Nephron (organoid): ENCODE results near the gene TRIM52.
A peak's percentile ranks its signal among the peaks of the same experiment; 100 is the strongest.
"Not testable (repeated sequence)": the region's sequence is repeated elsewhere in the genome, so short reads cannot be mapped to it uniquely, and the experiment has no call there.

Source experiments
- H3K27ac Mint-ChIP-seq, 3 experiments: 2 replicates each; pipeline ENCODE4 v1.8.0; 2020; ENCODE audit warnings: mixed read lengths in 3 of 3, mild to moderate bottlenecking in 2 of 3, moderate library complexity in 1 of 3
- H3K27me3 Mint-ChIP-seq: 2 replicates; pipeline ENCODE4 v1.8.0; 2021; ENCODE audit warnings: low read depth, mild to moderate bottlenecking, moderate library complexity, mixed read lengths
- H3K36me3 Mint-ChIP-seq: 2 replicates; pipeline ENCODE4 v1.8.0; 2020; ENCODE audit warnings: low read depth, mixed read lengths
- H3K4me1 Mint-ChIP-seq: 2 replicates; pipeline ENCODE4 v1.8.0; 2020; ENCODE audit warnings: mixed read lengths
- H3K4me3 Mint-ChIP-seq, 3 experiments: 2 replicates each; pipeline ENCODE4 v1.8.0; 2020; ENCODE audit warnings: mild to moderate bottlenecking in 3 of 3, mixed read lengths in 3 of 3, moderate library complexity in 2 of 3
- H3K9me3 Mint-ChIP-seq: 2 replicates; pipeline ENCODE4 v1.8.0; 2020; ENCODE audit warnings: mixed read lengths
- CTCF ChIP-seq, 3 experiments: fragments of 200-600 bp; sonication (generic); IDR thresholded peaks; one replicate each; pipeline ENCODE4 v1.5.0; 2021; ENCODE audit warnings: antibody characterized with exemption in 3 of 3; ENCODE audit not compliant: unreplicated experiment in 3 of 3

Gene TRIM52

GRCh38 chr5:181281984-181282316, 21.0 kb upstream of the TRIM52 start:
- H3K4me3 Mint-ChIP-seq = no peak overlapping the region
- H3K4me1 Mint-ChIP-seq = peaks cover 10% of the 10 kb centered on the region
- peaks cover 9% of the 10 kb centered on the region for H3K36me3 Mint-ChIP-seq
- no peaks in the 10 kb centered on the region for H3K9me3 Mint-ChIP-seq
- H3K27me3 Mint-ChIP-seq = no peaks in the 10 kb centered on the region
- no peak overlapping the region for H3K27ac Mint-ChIP-seq
- TF ChIP-seq CTCF (IDR thresholded peaks at IDR 0.05; ENCODE audit: unreplicated experiment in 3 of 3) = no peak

- H3K27me3 Mint-ChIP-seq = no peaks in the 10 kb centered on the region
These were observed 20.4 kb upstream of the TRIM52 start for GRCh38 chr5:181281077-181281983.

GRCh38 chr5:181280251-181280762, 19.4 kb upstream of the TRIM52 start:
- Mint-ChIP-seq H3K4me1 (peaks cover 10% of the 10 kb centered on the region), H3K9me3 (no peaks in the 10 kb centered on the region), H3K27ac (no peak overlapping the region), H3K27me3 (no peaks in the 10 kb centered on the region), H3K4me3 (no peak overlapping the region), H3K36me3 (peaks cover 4% of the 10 kb centered on the region)
- no peak for TF ChIP-seq CTCF (IDR thresholded peaks at IDR 0.05; ENCODE audit: unreplicated experiment in 3 of 3)

More at GRCh38 chr5:181281077-181281983, 20.4 kb upstream of the TRIM52 start:
- H3K27ac Mint-ChIP-seq = no peak overlapping the region
- H3K9me3 Mint-ChIP-seq = no peaks in the 10 kb centered on the region
- no peak for TF ChIP-seq CTCF (IDR thresholded peaks at IDR 0.05; ENCODE audit: unreplicated experiment in 3 of 3)
- H3K4me1 Mint-ChIP-seq = peaks cover 10% of the 10 kb centered on the region
- no peak overlapping the region for H3K4me3 Mint-ChIP-seq
- peaks cover 4% of the 10 kb centered on the region for H3K36me3 Mint-ChIP-seq

GRCh38 chr5:181273433-181273744, 12.4 kb upstream of the TRIM52 start:
- not testable (repeated sequence) for H3K27me3 Mint-ChIP-seq, H3K27ac Mint-ChIP-seq, H3K36me3 Mint-ChIP-seq, H3K4me1 Mint-ChIP-seq, H3K9me3 Mint-ChIP-seq
- peak in 1 of 3 experiments; percentile 24 for TF ChIP-seq CTCF (IDR thresholded peaks at IDR 0.05; ENCODE audit: unreplicated experiment in 3 of 3)
- H3K4me3 Mint-ChIP-seq = peak overlapping the region in 2 of 3 experiments; percentile 37 to 59

GRCh38 chr5:181271081-181271480, 10.1 kb upstream of the TRIM52 start:
- no peak for TF ChIP-seq CTCF (IDR thresholded peaks at IDR 0.05; ENCODE audit: unreplicated experiment in 3 of 3)
- no peak overlapping the region for H3K27ac Mint-ChIP-seq
- no peaks in the 10 kb centered on the region for H3K36me3 Mint-ChIP-seq
- peaks cover 15% of the 10 kb centered on the region for H3K4me1 Mint-ChIP-seq
- no peaks in the 10 kb centered on the region for H3K27me3 Mint-ChIP-seq
- H3K4me3 Mint-ChIP-seq = no peak overlapping the region
- no peaks in the 10 kb centered on the region for H3K9me3 Mint-ChIP-seq

GRCh38 chr5:181267907-181268306, 7.0 kb upstream of the TRIM52 start:
- H3K4me3 Mint-ChIP-seq, H3K9me3 Mint-ChIP-seq, H3K36me3 Mint-ChIP-seq, H3K27me3 Mint-ChIP-seq: not testable (repeated sequence)
- peak overlapping the region; percentile 44 to 93 (median 66) for H3K27ac Mint-ChIP-seq
- peaks cover 25% of the 10 kb centered on the region for H3K4me1 Mint-ChIP-seq

- not testable (repeated sequence) for H3K27me3 Mint-ChIP-seq, H3K36me3 Mint-ChIP-seq, H3K9me3 Mint-ChIP-seq
- H3K4me3 Mint-ChIP-seq = peak overlapping the region; percentile 10 to 27 (median 26)
- peak overlapping the region; percentile 44 to 93 (median 66) for H3K27ac Mint-ChIP-seq
- peaks cover 25% of the 10 kb centered on the region for H3K4me1 Mint-ChIP-seq
These were observed 6.5 kb upstream of the TRIM52 start for GRCh38 chr5:181267291-181267904.
